Sigmoid colon (tissue), 4 donors: Measurements from ENCODE around the gene ARID3C.

ENCODE experiments used
- POLR2AphosphoS5 ChIP-seq, 4 donors: sonication (generic); formaldehyde crosslinking; IDR thresholded peaks; one replicate each; pipeline ENCODE4 v1.6.1; 2017; ENCODE audit warnings: antibody characterized with exemption in 4 of 4
- TF ChIP-seq, protein P1 (sequence below), 4 experiments: fragments of 450-650 bp in 3 of 4; fragments of 200-600 bp in 1 of 4; IDR thresholded peaks; one replicate each; pipeline ENCODE4 v1.5.1; 2016 to 2019; ENCODE audit warnings: antibody characterized with exemption in 4 of 4, mild to moderate bottlenecking in 3 of 4, moderate library complexity in 2 of 4

DNA sequence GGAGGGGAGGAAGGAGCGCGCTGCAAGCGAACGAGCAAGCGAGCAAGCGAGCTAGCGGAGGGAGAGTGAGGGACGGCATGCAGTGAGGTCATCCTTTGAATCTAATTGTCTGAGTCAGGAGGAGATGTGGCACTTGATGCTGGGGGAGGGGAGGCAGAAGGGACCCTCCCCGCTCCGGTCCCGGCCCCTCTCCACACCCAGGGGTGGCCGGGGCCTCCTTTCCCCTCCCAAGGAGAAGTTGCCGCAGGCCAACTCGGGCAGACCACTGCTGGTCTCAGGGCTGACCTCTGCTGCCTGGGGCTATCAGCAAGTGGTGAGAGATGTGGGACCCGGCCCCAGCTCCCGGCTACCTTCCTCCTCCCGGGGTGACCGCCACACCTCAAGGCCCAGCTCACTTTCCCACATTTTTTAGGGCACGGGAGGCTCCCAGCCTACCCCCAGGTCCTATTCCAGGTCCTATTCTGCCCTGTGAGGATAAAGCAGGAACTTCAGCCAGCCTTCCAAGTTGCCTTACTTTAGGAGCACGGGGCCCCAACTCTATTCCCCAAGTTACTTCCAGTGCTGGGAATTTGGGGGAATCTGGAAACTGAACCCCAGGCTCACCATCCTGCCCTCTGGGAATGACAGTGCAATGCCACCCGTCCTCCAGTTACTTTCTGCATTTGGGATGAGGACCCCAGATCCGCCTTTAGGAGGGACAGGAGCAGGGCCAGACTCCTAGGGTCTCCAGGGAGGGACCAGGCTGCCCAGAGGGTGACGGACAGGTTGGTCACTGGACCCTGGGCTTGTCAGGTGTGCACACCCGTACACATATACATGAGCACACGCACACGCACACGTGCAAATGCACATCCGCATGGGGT lies 50.4 kb downstream of the ARID3C start:
- TF ChIP-seq, protein P1, sequence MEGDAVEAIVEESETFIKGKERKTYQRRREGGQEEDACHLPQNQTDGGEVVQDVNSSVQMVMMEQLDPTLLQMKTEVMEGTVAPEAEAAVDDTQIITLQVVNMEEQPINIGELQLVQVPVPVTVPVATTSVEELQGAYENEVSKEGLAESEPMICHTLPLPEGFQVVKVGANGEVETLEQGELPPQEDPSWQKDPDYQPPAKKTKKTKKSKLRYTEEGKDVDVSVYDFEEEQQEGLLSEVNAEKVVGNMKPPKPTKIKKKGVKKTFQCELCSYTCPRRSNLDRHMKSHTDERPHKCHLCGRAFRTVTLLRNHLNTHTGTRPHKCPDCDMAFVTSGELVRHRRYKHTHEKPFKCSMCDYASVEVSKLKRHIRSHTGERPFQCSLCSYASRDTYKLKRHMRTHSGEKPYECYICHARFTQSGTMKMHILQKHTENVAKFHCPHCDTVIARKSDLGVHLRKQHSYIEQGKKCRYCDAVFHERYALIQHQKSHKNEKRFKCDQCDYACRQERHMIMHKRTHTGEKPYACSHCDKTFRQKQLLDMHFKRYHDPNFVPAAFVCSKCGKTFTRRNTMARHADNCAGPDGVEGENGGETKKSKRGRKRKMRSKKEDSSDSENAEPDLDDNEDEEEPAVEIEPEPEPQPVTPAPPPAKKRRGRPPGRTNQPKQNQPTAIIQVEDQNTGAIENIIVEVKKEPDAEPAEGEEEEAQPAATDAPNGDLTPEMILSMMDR (IDR thresholded peaks at IDR 0.05): no peak
- no peak for TF ChIP-seq POLR2AphosphoS5 (IDR thresholded peaks at IDR 0.05)
